Measurements from ENCODE around the gene IDH2.
"Not testable (repeated sequence)": the region's sequence is repeated elsewhere in the genome, so short reads cannot be mapped to it uniquely, and the experiment has no call there.

Gene IDH2
- 56.7 reads per million, percentile 71 among the genes with 10 or more reads in this experiment for total RNA-seq

GRCh38 chr15:90101969-90102890 is at the start of gene IDH2:
Gene IDH2 (minus strand): TSS chr15:90102468. CDS start chr15:90102390, 78 bp downstream.
- peak; percentile 61 for DNase-seq

GRCh38 chr15:90150551-90150950 is 48.3 kb upstream of the IDH2 start:
- DNase-seq: not testable (repeated sequence)

DNA sequence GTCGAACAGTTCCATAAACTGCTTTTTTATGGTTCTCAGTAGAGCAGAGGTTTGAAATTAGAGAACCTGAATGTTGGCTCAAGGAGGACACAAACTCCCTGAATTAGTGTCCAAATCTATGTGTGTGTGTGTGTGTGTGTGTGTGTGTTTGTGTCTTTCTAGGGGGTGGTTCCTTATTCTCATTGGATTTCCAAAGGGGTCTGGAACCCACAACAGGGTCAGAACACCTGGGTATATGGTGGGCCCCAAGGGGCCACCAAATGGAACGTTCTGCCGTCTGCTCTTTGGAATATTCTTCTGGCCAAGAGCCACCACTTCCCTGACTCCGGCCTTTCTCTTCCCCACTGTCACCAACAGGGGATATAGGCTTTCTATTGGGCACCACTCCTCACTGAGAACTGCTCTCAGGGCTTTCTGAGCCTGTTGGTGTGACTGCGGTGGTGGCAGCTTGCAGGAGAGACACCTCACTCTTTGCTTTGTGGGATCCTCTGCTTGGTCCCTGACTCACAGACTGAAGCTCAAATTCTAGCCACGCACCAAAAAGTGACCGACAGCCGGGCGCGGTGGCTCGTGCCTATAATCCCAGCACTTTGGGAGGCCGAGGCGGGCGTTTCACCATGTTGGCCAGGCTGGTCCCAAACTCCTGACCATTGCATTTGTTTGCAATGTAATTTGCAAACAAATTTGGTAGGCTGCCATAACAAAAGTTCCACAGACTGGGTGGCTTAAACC is 47.5 kb upstream of the IDH2 start:
- no peak for DNase-seq

- not testable (repeated sequence) for DNase-seq
Observed at GRCh38 chr15:90146198-90146761, 44.0 kb upstream of the IDH2 start.

- no peak for DNase-seq
Observed at GRCh38 chr15:90145761-90146160, 43.5 kb upstream of the IDH2 start.

DNA sequence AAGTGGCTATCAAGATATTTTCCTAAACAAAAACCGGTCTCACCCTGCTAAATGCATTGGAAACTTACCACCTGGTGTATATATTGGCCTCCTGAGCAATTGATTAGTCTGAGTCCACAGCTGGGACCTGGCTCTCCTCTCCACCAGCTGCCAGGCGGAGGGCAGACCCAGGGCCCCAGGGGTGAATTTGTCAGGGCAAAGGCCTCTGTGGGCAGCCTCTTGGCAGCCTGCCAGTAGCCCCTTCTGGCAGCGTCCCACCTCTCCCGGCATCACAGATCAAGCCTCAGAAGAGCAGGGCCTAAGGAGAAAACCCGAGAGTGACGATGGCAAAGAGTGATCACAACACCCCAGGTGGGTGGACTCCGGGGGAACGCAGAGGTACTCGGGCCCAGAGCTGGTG is 43.0 kb upstream of the IDH2 start:
- no peak for DNase-seq

- DNase-seq: peak; percentile 33
Observed at GRCh38 chr15:90143166-90143655, 40.9 kb upstream of the IDH2 start.

- peak; percentile 23 for DNase-seq
Observed at GRCh38 chr15:90142216-90143165, 40.2 kb upstream of the IDH2 start.

- DNase-seq: no peak
Observed at GRCh38 chr15:90141646-90142045, 39.4 kb upstream of the IDH2 start.

- DNase-seq: not testable (repeated sequence)
Observed at GRCh38 chr15:90139549-90139948, 37.3 kb upstream of the IDH2 start.

- no peak for DNase-seq
Observed at GRCh38 chr15:90138071-90138833, 36.0 kb upstream of the IDH2 start.

GRCh38 chr15:90132437-90132836 is 30.2 kb upstream of the IDH2 start:
- DNase-seq: no peak

DNA sequence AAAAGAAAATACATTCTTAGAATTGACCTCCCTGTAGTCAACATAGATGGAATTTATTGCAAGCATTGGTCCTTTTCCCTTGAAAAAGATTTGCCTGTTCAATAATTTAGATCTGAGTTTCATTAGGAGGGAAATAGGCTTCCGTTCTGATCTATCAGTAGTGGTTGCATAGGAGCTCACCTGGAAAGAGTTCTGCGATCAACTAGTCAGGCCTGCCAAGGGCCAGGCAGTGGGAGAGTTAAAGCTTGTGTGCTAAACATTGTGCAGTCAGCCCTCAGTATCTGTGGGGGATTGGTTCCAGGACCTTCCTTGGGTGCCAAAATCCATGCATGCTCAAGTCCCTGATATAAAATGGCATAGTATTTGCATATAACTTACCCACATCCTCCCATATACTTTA is 29.6 kb upstream of the IDH2 start:
- DNase-seq: no peak

DNA sequence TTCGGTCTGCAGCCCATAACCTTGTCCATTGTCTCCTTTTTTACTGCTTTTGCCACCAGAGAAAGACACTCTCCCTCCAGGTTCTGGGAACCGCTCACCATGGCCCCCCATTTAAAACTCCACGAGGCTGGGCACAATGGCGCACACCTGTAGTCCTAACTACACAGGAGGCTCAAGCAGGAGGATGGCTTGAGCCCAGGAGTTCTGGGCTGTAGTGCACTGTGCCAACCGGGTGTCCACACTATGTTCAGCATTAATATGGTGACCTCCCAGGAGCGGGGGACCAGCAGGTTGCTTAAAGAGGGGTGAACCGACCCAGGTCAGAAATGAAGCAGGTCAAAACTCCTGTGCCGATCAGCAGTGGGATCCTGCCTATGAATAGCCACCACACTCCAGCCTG is 28.0 kb upstream of the IDH2 start:
- DNase-seq: no peak

GRCh38 chr15:90126596-90127435 is 24.5 kb upstream of the IDH2 start:
- DNase-seq: no peak

- no peak for DNase-seq
Observed at GRCh38 chr15:90126022-90126421, 23.8 kb upstream of the IDH2 start.

GRCh38 chr15:90124507-90124906 is 22.2 kb upstream of the IDH2 start:
- DNase-seq: no peak

- no peak for DNase-seq
Observed at GRCh38 chr15:90121086-90121485, 18.8 kb upstream of the IDH2 start.

DNA sequence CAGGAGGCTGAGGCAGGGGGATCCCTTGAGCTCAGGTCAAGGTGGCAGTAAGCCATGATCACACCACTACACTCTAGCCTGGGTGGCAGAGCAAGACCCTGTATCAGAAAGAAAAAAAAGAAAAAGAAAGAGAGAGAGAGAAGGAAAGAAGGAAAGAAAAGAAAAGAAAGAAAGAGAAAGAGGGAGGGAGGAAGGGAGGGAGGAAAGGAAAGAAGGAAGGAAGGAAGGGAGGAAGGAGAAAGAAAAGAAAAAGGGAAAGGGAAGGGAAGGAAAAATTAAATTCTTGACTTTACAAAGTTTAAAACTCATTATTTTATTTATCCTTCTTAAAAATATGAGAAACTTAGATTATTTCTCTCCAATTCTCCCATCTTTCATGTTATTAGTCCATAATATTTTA is 17.1 kb upstream of the IDH2 start:
- no peak for DNase-seq

DNA sequence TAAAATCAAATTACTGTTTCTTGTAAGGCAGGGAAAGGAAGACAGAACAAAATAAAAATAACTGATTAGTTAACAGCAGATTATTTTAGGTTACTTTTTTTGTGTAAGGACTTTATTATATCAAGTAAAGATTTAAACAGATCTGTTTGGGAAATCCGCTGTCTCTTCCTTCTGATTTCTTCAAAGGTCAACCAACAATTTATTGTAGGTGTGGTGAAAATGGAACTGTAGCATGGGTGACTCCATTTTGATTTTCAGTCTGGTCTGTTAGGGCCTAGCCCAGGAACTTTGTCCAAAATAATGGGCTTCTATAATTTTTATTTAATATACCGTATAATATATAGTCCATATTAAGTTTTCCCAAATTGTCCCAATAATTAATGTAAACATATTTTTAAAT is 13.5 kb upstream of the IDH2 start:
- DNase-seq: no peak

All from effector CD4-positive, alpha-beta T cell (primary cell).